Subcutaneous adipose tissue (tissue), 4 donors: ENCODE results near the gene MIPOL1. TPM values are rescaled to one million over a fixed set of nuclear protein-coding genes. Genes with fewer than 3 reads are reported as not detected.

ENCODE experiments used
- CTCF ChIP-seq: fragments of 450-650 bp; IDR thresholded peaks from one replicate; pipeline ENCODE4 v1.5.1; 2016; ENCODE audit warnings: low read depth, mild to moderate bottlenecking, control low read depth, antibody characterized with exemption, moderate library complexity
- total RNA-seq, 4 donors: library from RNA; depleted of rRNA; stranded (reverse); fragments of >200 nt; gene quantifications; one replicate each; pipeline ENCODE4 v1.1.0, GENCODE V29; 2016

Gene MIPOL1
- total RNA-seq, 4 donors from 2014 or later = 7.6 to 20.9 (median 11.1) TPM

- TF ChIP-seq CTCF = no peak
These were observed 224.6 kb downstream of the MIPOL1 start for GRCh38 chr14:37422319-37422718.

- no peak for TF ChIP-seq CTCF
These were observed 225.0 kb downstream of the MIPOL1 start for GRCh38 chr14:37422748-37423147.

- no peak for TF ChIP-seq CTCF
These were observed 231.2 kb downstream of the MIPOL1 start for GRCh38 chr14:37428954-37429353.

GRCh38 chr14:37429618-37430017 lies 231.9 kb downstream of the MIPOL1 start:
- TF ChIP-seq CTCF = no peak

- no peak for TF ChIP-seq CTCF
These were observed 237.1 kb downstream of the MIPOL1 start for GRCh38 chr14:37434867-37435266.

- TF ChIP-seq CTCF = no peak
These were observed 238.8 kb downstream of the MIPOL1 start for GRCh38 chr14:37436519-37436918.

GRCh38 chr14:37437490-37437889 lies 239.8 kb downstream of the MIPOL1 start:
- no peak for TF ChIP-seq CTCF
